SU-DHL-6 (cell line): ENCODE results near the gene CNDP1.

Experiments
- H2AFZ ChIP-seq: fragments of 200-600 bp; sonication (generic); 2 replicates; pipeline ENCODE4 v1.6.1; 2014; ENCODE audit warnings: low read depth, mild to moderate bottlenecking, moderate library complexity, mixed read lengths, antibody characterized with exemption, low read length; ENCODE audit not compliant: severe bottlenecking
- H3F3A ChIP-seq: fragments of 200-600 bp; shearing (Covaris generic); 2 replicates; pipeline ENCODE4 v1.6.0; 2016; ENCODE audit warnings: antibody characterized with exemption, mild to moderate bottlenecking; ENCODE audit not compliant: insufficient read depth
- H3K27ac ChIP-seq: fragments of 200-600 bp; sonication (generic); 2 replicates; pipeline ENCODE4 v1.5.1; 2016; ENCODE audit warnings: low read depth, mild to moderate bottlenecking, low read length, moderate library complexity, mixed read lengths
- H3K27me3 ChIP-seq: fragments of 200-600 bp; sonication (generic), shearing (Covaris generic); 2 replicates; pipeline ENCODE4 v1.6.0; 2014; ENCODE audit warnings: mild to moderate bottlenecking, low read length
- H3K36me3 ChIP-seq: fragments of 200-600 bp; sonication (generic); 2 replicates; pipeline ENCODE4 v1.6.1; 2014; ENCODE audit warnings: mild to moderate bottlenecking, low read length, mixed read lengths
- H3K4me2 ChIP-seq: fragments of 300-600, 200-600 bp; shearing (Covaris generic), sonication (generic); 2 replicates; pipeline ENCODE4 v1.6.0; 2014; ENCODE audit warnings: low read length, low read depth, mild to moderate bottlenecking; ENCODE audit not compliant: poor library complexity, severe bottlenecking
- H3K4me3 ChIP-seq: fragments of 200-600 bp; sonication (generic); 2 replicates; pipeline ENCODE4 v1.5.1; 2014; ENCODE audit warnings: antibody characterized with exemption, low read length, mild to moderate bottlenecking, mixed read lengths; ENCODE audit not compliant: insufficient read depth, poor library complexity, severe bottlenecking
- H3K79me2 ChIP-seq: fragments of 200-600 bp; sonication (generic); 2 replicates; pipeline ENCODE4 v1.6.1; 2014; ENCODE audit warnings: mild to moderate bottlenecking, low read length, moderate library complexity; ENCODE audit not compliant: insufficient read depth
- H3K9ac ChIP-seq: fragments of 200-600 bp; sonication (generic); 2 replicates; pipeline ENCODE4 v1.7.0; 2014; ENCODE audit warnings: mild to moderate bottlenecking, low read length
- H3K9me2 ChIP-seq: fragments of 200-600 bp; sonication (generic); replicated peaks from 2 replicates; pipeline ENCODE4 v1.6.1; 2014; ENCODE audit warnings: low read length; ENCODE audit not compliant: insufficient read depth
- H3K9me3 ChIP-seq: fragments of 200-600 bp; sonication (generic); 2 replicates; pipeline ENCODE4 v1.6.1; 2014; ENCODE audit warnings: low read length, mixed read lengths; ENCODE audit not compliant: insufficient read depth
- H4K20me1 ChIP-seq: fragments of 200-600 bp; sonication (generic); 2 replicates; pipeline ENCODE4 v1.6.1; 2014; ENCODE audit warnings: low read depth, mild to moderate bottlenecking, antibody characterized with exemption, low read length, moderate library complexity, mixed read lengths
- CTCF ChIP-seq: fragments of 200-600 bp; sonication (generic); IDR thresholded peaks from one replicate; pipeline ENCODE4 v1.5.1; 2017; ENCODE audit warnings: antibody characterized with exemption, mild to moderate bottlenecking, low read length, moderate library complexity; ENCODE audit not compliant: insufficient read depth, poor library complexity, severe bottlenecking
- EZH2phosphoT487 ChIP-seq: fragments of 200-600 bp; sonication (generic), shearing (Covaris generic); conservative IDR thresholded peaks from 2 replicates; pipeline ENCODE4 v1.6.1; 2018; ENCODE audit warnings: mild to moderate bottlenecking, antibody characterized with exemption, low read length, moderate library complexity, mixed read lengths

CNDP1 gene

GRCh38 chr18:74488864-74489263, 45.4 kb upstream of the CNDP1 start:
- H2AFZ ChIP-seq, result no peak overlapping the region
- H3K36me3 ChIP-seq, result no peaks in the 10 kb centered on the region
- H3K27ac ChIP-seq, result no peak overlapping the region
- TF ChIP-seq CTCF, result no peak
- no peak for TF ChIP-seq EZH2phosphoT487
- no peaks in the 10 kb centered on the region for H4K20me1 ChIP-seq
- no peaks in the 10 kb centered on the region for H3K27me3 ChIP-seq
- no peaks in the 10 kb centered on the region for H3F3A ChIP-seq
- H3K4me2 ChIP-seq, result no peak overlapping the region
- no peaks in the 10 kb centered on the region for H3K9me2 ChIP-seq
- H3K79me2 ChIP-seq, result no peaks in the 10 kb centered on the region
- H3K9me3 ChIP-seq, result no peaks in the 10 kb centered on the region
- no peak overlapping the region for H3K9ac ChIP-seq
- no peak overlapping the region for H3K4me3 ChIP-seq

GRCh38 chr18:74489676-74490075, 44.6 kb upstream of the CNDP1 start:
- H3K27me3 ChIP-seq, result no peaks in the 10 kb centered on the region
- H3K9me3 ChIP-seq, result no peaks in the 10 kb centered on the region
- no peak overlapping the region for H3K4me2 ChIP-seq
- H3K36me3 ChIP-seq, result no peaks in the 10 kb centered on the region
- no peaks in the 10 kb centered on the region for H3K9me2 ChIP-seq
- H3F3A ChIP-seq, result peaks cover 5% of the 10 kb centered on the region; the same call in 1 of the 2 replicates
- no peak overlapping the region for H3K4me3 ChIP-seq
- no peak overlapping the region for H3K27ac ChIP-seq
- TF ChIP-seq EZH2phosphoT487 (no peak), CTCF (no peak)
- H3K9ac ChIP-seq, result no peak overlapping the region
- no peaks in the 10 kb centered on the region for H4K20me1 ChIP-seq
- H3K79me2 ChIP-seq, result no peaks in the 10 kb centered on the region
- H2AFZ ChIP-seq, result no peak overlapping the region

GRCh38 chr18:74492259-74492658, 42.0 kb upstream of the CNDP1 start:
- Histone ChIP-seq H3K27ac (no peak overlapping the region), H4K20me1 (no peaks in the 10 kb centered on the region), H3K36me3 (no peaks in the 10 kb centered on the region), H3K79me2 (peaks cover 11% of the 10 kb centered on the region), H2AFZ (no peak overlapping the region), H3K27me3 (no peaks in the 10 kb centered on the region), H3K9me2 (no peaks in the 10 kb centered on the region), H3K4me3 (no peak overlapping the region), H3K9me3 (no peaks in the 10 kb centered on the region), H3F3A (peaks cover 9% of the 10 kb centered on the region), H3K9ac (no peak overlapping the region), H3K4me2 (no peak overlapping the region)
- TF ChIP-seq EZH2phosphoT487 (no peak), CTCF (no peak)
